RWPE1 (cell line): Measurements from ENCODE around the gene ZNF506.

Experiments
- CTCF ChIA-PET: fragments of 350-600 bp; sonication (Branson Sonifier 250); formaldehyde crosslinking; extraction: SDS; loops from one replicate; lab custom pipeline; 2021; lab: Yijun Ruan, JAX
- POLR2A ChIA-PET: fragments of 400-600 bp; formaldehyde crosslinking; extraction: SDS; loops from one replicate; lab custom pipeline; 2020; ENCODE audit warnings: antibody characterized with exemption; ENCODE audit not compliant: low non-redundant PET; lab: Yijun Ruan, JAX
- DNase-seq: peaks from one replicate; pipeline ENCODE4 v3.0.0; 2012; ENCODE audit warnings: low spot score
- H3K27ac ChIP-seq: fragments of 450-650 bp; 2 replicates; pipeline ENCODE4 v1.5.1; 2017
- TF ChIP-seq, protein P1 (sequence below): fragments of 450-650 bp; conservative IDR thresholded peaks from 2 replicates; pipeline ENCODE4 v1.5.1; 2017; ENCODE audit warnings: low read depth, mild to moderate bottlenecking

ZNF506 gene

DNA sequence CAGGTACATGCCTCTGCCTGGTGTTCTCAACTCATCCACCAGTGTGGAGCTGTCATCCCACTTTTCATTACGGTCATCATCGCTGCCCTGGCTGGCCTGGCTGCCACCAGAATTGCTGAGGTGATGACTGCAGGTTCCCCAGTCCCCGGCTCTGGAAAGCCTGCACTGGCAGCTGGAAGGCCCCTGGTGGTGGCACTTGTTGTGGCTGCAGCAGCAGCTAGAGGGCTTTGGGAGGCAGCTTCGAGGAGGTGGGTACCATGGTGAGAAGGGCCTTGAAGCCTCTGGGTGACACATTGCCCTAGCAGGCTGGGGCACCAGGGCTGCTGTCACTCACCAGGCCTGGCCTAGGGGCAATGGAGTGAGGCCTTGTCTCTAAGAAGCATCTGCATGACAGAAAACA lies 63.4 kb downstream of the ZNF506 start:
- POLR2A ChIA-PET: interaction anchor here (0.7 kb wide), 1 partner anchor 8 kb away, joined by 4 read pairs; no protein-coding TSS in a partner anchor
- CTCF ChIA-PET: interaction anchor here (0.7 kb wide), 1 partner anchor 391 kb away, joined by 3 read pairs; no protein-coding TSS in a partner anchor
- no peak for DNase-seq
- TF ChIP-seq, protein P1, sequence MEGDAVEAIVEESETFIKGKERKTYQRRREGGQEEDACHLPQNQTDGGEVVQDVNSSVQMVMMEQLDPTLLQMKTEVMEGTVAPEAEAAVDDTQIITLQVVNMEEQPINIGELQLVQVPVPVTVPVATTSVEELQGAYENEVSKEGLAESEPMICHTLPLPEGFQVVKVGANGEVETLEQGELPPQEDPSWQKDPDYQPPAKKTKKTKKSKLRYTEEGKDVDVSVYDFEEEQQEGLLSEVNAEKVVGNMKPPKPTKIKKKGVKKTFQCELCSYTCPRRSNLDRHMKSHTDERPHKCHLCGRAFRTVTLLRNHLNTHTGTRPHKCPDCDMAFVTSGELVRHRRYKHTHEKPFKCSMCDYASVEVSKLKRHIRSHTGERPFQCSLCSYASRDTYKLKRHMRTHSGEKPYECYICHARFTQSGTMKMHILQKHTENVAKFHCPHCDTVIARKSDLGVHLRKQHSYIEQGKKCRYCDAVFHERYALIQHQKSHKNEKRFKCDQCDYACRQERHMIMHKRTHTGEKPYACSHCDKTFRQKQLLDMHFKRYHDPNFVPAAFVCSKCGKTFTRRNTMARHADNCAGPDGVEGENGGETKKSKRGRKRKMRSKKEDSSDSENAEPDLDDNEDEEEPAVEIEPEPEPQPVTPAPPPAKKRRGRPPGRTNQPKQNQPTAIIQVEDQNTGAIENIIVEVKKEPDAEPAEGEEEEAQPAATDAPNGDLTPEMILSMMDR: no peak
- H3K27ac ChIP-seq: no peak overlapping the region

DNA sequence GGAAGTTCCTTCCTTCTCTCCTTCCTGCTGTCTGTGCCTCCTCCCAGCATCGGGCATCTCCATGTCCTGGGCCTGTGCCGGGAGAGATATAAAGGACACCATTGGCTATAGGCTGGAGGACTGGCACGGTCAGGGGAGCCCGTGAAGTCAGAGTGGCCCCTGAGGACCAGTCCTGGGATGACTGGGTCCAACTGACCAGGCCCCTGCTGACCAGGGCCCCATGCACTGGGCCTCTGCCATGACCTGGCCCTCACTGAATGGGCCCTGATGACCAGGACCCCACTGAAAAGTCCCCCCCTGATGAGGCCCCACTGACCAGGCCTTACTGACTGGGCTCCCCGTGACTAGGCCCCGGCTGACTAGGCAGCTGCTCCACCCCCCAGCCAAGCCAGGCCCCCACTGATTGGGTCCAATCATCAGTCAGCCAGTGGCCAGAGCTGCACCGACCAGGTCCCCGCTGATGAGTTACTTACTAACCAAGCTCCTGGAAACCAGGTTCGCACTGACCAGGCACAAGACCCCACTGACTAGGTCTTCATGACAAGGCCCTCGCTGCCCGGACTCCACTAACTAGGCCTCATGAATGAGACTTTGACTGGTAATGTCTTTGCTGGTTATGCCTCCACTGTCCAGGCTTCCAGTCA lies 68.7 kb downstream of the ZNF506 start:
- TF ChIP-seq, protein P1: no peak
- no peak for DNase-seq
- no peak overlapping the region for H3K27ac ChIP-seq
- ChIA-PET CTCF (no interaction called here), POLR2A (no interaction called here)

DNA sequence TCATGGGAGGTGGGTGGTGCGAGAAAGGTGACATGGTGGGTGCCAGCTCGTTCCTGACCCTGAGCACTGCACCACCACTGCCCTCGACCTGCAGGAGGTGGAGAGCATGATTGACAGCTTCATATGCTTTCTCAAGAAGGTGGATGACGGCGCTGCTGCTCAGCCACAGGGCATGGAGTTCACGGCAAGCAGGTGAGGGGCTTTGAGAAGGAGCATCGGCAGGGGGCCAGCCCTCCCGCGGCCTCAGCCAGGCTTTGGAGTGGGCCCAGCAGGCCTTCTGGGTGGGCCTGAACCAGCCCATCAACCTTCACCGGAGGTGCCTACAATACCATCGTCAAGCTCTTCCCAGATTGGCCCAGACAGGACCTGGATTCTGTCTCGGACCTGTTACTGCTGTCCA lies 69.7 kb downstream of the ZNF506 start:
- no peak overlapping the region for H3K27ac ChIP-seq
- CTCF ChIA-PET: interaction anchor here (0.5 to 0.6 kb wide), 2 partner anchors 9 to 666 kb away, joined by 3 read pairs; no protein-coding TSS in a partner anchor
- TF ChIP-seq, protein P1: no peak
- DNase-seq: no peak
- POLR2A ChIA-PET: no interaction called here

DNA sequence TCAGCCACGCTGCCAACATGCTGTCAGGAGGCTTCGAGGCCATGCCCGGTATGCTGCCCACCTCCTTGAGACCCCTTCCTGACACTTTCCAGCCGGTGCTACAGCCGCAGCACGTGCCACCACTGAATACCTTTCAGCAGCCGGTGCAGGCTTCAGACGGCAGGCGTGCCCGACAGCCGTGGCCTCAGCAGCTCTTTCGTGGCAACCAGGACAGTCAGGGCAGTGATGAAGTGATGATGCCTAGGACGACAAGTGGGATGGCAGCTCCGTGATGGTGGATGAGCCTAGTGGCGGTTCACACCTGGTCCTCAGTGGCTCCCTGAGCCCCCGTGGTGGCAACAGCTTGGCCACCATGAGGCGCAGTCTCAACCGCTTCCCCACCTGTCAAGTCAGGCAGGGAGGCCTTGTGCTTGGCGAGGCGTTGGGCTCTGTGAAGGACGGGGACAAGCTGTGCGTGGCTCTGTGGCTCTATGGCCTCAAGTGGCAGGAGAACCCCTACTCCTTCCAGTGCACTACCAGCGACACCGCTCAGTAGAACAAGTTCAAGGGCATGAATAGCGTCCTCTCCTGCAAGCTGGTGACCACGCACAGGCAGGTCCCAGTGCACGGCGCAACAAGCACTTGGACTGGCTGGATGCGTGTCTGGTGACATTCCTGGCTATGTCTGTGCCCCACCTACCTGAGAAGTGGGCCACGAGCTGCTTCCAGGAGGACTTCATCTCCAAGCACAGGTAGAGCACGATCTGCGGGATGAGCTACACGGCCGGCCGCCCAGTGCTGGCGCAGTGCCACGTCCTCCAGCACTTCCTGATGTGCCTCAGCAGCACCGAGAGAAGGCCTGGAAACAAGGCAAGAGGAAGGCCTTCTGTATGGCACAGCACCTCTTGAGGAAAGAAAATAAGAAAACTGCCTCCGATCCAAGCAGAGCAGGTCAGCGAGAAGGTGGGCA lies 70.4 kb downstream of the ZNF506 start:
- POLR2A ChIA-PET: no interaction called here
- no peak for DNase-seq
- TF ChIP-seq, protein P1: no peak
- H3K27ac ChIP-seq: no peak overlapping the region
- CTCF ChIA-PET: interaction anchor here (0.5 to 0.6 kb wide), 2 partner anchors 8 to 667 kb away, joined by 3 read pairs; no protein-coding TSS in a partner anchor

DNA sequence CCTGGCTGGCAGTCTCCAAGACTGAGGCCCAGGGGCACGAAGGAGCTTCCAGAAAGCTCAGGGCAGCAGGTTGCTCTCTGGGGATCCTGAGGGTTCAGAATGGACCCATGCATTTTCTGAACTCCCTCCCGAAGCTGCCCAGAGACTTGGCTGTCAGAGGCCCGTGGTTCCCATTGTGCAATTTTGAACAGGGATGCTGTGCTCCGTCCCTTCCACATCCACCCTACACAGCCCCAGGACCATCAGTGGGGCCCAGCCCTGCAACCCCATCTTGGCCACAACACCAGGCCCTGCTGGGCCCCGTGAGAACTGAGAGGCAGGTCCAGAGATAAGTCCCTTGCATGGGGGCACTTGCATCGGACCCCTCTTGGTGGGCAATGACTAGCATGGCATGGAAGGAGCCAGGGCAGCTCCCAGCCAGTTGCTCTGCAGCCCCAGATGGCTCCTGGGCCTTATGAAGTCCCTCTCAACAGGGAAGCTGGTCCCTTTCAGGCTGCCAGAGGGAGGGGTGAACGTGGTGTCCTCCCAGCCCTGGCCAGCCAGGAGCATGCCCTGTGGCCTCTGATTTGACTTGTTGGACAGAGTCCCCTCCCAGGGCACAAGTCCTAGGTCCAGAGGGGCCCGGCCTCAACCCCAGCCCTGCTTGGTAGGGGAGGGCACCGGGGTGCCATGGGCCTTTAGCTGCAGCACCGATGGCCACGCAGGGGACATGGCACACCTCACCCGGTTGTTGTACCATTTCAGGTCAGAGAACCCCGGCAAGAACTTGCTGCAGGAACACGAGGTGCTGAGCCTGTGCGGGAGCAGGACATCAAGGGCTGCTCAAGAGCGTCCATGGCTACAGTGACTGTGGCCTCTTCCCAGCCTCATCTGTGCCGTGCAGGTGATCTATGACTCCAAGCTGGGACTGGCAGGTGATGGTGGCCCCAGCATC lies 71.4 kb downstream of the ZNF506 start:
- ChIA-PET POLR2A (interaction anchor here (0.6 kb wide), 1 partner anchor 8 kb away, joined by 4 read pairs; no protein-coding TSS in a partner anchor), CTCF (no interaction called here)
- no peak for DNase-seq
- H3K27ac ChIP-seq: no peak overlapping the region
- TF ChIP-seq, protein P1: no peak
